HT-29 (cell line): Measurements from ENCODE around the gene DNAL4. TPM values are rescaled to one million over a fixed set of nuclear protein-coding genes. Genes with fewer than 3 reads are reported as not detected.

Source experiments
- DNase-seq: peaks from one replicate; pipeline ENCODE4 v3.0.0-alpha.2; 2015; ENCODE audit warnings: low spot score
- total RNA-seq: library from RNA; depleted of rRNA; stranded (reverse); fragments of >200 nt; shearing (Covaris generic); gene quantifications from 2 replicates; pipeline ENCODE4 v1.2.3, GENCODE V29; 2014

DNAL4 gene
- total RNA-seq, 1 experiment from 2014 or later = 11.3 TPM

DNA sequence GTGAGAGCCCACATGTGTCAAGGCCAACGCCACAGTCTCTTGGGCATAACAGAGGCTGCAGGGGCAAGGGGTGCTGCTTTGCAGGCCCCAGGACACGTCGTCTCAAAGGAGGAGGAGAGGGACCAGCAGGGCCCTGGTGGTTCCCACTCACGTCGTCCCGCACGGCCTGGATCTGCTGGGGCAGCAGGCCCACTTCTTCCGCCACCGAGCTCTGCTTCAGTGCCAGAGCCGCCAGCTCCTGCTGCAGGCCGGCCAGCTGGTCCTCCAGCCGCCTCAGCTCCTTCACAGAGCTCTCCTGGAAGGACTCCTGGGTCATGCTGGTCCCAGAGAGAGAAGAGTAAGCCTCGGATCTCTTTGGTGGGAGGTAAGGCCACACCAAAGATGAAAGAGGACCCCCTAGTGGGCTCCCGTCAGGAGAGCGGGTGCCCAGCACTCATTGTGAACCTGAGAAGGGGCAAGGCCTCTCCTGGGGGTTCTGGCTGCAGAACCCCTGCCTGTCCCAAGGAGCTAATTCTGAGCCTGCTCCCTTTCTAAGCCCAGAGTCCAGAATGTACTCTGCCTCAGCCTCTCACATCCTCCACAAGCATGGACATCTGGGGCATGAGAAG, 53.7 kb downstream of the DNAL4 start:
- DNase-seq = no peak

GRCh38 chr22:38739300-38740055, 54.5 kb downstream of the DNAL4 start:
- DNase-seq = no peak

DNA sequence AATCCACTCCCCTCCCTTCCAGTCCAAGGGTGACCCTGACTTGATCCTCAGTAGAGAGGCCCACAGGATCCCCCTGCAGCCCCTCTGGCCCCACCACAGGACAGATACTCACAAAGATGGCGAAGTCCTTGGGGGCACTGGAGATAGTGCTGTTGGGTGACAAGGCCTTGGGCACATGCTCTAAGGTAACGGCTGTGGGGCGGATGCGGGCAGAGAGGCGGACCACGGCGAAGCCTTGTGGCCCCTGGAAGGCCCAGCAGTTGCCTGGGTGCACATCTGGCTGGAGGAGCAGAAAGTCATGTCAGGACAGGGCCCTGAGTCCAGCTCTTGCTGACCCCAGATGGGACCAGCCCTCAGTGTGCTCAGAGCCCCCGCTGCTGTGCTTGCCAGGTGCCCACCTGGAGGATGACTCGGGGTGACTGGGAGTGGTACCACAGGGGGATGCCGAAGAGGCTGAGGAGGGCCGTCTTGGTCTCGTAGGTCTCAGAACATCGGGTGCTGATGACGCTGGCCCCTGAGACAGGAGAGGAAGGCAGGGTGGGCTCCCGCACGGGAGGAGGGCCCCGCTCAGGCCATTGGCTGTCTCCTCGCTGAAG, 55.4 kb downstream of the DNAL4 start:
- DNase-seq = no peak

DNA sequence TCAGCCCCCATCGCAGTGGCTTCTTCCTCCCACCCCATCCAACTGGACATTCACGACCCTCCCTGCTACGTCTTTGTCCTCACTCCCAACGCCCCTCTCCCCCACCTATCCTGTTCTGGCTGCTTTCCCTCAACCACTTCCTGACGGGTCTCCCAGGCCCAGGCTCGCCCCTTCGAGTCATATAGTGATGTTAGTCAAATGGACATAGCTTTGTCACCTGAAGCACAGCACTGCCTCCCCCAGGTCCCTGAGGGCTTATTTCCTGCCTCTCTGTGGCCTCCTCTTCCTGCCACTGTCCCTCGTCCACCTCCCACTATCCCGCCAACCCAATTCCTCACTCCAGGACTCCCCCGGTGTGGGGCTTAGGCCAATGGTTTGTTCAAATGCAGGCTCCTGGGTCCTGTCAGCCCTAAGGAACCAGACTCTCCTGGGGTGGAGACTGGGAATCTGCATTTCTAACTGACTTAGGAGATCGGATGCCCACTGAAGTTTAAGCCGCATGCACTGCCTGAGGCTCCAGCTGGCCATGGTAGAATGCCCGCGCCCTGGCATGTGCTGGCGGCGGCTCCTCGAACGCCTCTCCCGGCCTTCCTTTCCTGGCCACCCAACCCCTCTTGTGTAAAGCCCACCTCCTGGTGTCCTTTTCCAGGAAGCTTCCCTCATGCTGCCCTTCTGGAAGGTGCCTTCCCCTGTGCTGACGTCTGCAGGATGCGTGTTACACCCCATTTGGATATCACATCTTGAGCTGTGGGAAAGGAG, 56.5 kb downstream of the DNAL4 start:
- DNase-seq = no peak

DNA sequence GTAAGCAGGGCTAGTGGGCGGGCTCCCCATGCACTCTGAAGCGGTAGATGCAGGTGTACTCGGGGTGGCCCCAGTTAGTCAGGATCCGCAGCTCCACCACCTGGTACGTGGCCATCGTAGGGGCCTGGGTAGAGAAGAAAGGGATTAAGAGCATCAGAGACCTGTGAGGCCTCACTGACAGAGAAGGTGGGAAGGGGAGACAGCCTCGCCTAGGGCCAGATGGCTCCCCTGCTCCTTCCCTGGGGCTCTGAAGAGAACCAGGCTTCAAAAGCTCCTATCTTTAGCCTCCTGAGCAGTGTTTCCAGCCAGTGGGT, 57.7 kb downstream of the DNAL4 start:
- DNase-seq = no peak

DNA sequence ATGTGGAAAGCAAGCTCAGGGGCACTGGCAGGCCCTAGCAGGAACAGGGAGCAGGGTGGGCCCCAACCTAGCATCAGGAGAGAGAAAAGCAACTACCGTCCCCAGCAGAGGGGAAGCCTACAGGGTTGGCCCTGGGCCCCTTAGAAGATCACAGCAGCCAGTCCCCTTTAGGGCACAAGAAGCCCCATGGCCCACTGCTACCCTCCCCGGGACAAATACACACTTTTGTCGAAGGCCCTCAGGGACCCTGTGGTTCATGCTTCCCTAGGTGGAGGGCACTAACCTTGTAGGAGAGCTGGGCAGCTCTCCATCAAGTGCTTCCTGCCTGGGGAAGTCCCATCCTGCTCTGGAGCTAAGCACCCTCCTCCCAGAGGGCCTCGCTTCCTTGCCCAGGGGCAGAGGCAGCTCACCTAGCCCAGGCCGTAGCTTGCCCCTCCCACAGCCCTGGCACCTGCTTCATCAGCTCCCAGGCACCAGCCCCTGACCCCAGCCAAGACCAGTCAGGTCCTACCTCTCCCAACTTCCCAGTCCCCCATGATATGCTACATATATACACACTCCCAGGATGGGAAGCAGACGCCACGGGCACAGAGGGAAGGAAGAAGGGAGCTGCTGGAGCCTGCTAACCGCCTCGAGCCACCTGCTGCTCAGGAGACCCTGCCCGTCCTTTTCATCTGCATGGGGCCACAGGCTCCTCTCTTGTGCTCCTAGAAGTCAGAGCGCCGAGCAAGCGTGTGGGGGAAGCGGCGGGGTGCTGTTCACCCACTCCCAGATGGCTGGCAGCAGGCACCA, 58.3 kb downstream of the DNAL4 start:
- DNase-seq = no peak

GRCh38 chr22:38735126-38735464, 58.8 kb downstream of the DNAL4 start:
- no peak for DNase-seq

GRCh38 chr22:38734421-38735100, 59.4 kb downstream of the DNAL4 start:
- DNase-seq = no peak

GRCh38 chr22:38733724-38734381, 60.1 kb downstream of the DNAL4 start:
- peak; percentile 41 for DNase-seq

GRCh38 chr22:38733329-38733723, 60.6 kb downstream of the DNAL4 start:
- DNase-seq = peak; percentile 48

DNA sequence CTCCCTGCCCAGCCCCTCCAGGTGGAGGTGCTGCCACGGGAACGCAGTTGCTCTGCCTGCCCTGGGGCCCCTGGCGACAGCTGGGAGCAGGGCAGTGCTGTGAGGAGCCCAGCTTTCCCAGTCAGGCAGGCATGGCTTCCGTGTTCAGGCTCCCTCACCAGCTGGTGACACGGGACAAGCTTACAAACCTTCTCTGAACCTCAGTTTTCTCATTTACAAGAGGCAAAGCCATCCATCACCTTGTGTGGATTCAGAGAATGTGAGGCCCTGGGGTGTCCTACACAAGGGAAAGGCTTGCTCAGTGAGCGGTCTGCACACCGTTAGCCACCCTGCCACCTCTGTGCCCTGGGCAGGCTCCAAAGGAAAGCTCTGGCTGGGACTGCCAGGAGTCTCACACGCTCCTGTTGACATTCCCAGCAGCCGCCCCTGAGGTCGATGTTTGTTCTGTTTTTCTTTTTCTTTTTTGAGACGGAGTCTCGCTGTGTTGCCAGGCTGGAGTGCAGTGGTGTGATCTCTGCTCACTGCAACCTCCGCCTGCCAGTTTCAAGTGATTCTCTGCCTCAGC, 61.6 kb downstream of the DNAL4 start:
- DNase-seq = no peak

DNA sequence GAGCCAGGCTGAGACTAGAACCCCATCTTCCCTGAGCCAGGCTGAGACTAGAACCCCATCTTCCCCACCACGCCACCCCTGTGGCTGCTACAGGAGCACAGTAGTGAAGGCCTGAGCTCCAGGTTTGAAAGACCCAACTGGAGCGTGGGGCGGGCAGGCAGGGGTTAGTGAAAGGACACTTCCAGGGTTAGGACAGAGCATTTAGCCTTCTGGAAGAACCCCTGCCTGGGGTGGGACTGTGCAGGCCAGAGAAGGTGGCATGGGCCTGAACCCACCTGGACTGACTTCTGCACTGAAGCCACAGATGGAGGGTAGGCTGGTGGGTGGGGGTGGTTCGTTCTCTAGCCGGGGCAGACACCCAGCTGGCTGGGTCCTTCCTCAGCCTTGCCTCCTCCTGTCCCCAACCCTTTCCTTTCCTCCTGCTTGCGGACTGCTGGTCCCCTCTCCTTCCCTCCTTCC, 62.2 kb downstream of the DNAL4 start:
- no peak for DNase-seq

DNA sequence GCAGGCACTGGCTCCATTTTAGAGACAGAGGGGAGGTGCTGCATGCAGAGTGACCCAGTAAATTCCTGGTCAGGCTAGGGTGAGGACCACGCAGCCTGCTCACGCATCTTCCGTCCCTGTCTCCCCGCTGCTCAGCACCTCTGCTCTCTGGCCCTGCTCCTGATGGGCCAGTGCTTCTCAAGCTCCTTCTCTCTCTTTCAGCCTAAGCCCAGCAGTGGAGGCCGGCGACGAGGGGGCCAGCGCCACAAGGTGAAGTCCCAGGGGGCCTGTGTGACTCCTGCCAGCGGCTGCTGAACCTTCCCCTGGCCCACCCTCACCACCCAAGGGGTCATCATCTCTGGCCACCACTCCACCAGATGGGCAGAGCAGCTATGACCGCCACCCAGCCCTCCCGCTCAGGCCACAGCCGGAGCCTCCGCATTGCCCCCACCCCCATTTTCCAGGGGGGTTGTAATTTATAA, 63.5 kb downstream of the DNAL4 start:
- no peak for DNase-seq

- no peak for DNase-seq
These were observed 64.0 kb downstream of the DNAL4 start for GRCh38 chr22:38729946-38730345.

DNA sequence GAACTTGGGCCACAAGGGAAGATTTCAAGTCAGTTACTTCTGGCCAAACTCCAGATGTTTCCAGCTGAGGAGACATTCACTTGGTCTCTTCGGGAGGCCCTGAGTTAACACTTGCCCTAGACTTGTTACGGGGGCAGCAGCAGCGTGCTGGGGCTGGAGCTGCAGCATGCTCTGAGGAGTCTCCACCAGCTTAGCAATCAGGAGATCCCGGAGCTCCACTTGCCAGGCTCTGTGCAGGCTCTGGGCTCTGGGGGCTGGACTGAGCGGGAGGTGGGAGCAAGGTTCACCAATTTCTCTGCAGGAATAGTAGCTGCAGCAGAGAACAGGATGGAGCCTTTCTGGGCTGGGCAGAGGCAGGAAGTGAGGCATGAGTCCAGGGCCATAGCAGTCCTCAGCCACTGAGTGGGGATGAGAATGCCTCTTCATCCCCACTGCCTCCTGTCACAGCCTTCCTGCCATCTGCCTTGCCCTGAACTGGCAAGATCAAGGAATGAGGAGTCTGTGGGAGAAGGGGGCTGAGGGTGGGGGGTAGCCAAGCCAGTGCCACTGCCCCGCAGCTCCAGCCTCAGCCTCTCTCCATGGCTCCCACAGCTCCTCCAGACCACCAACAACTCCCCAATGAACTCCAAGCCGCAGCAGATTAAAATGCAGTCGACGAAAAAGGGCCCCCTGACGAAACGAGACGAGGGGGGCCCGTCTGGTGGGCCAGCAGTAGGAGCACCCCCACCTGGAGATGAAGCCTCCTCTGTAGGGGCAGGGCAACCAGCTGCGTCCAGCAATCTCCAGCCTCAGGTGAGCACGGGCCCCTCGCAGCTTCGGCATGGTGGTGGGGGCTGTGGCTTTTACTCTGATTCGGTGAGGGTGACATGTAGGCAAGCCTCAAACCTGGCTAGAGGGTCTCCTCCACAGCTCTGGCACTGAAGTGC, 64.8 kb downstream of the DNAL4 start:
- DNase-seq = no peak
